Vagina (tissue), 2 donors: ENCODE measurements around the gene NXF1.

Source experiments
- CTCF ChIP-seq, 3 experiments: fragments of 450-650 bp in 2 of 3; fragments of 200-600 bp in 1 of 3; sonication (generic) in 1 of 3; IDR thresholded peaks; one replicate each; pipeline ENCODE4 v1.5.1; 2017 to 2019; ENCODE audit warnings: antibody characterized with exemption in 3 of 3, mild to moderate bottlenecking in 2 of 3, moderate library complexity in 2 of 3
- POLR2A ChIP-seq, 2 donors: fragments of 450-650 bp; IDR thresholded peaks; one replicate each; pipeline ENCODE4 v1.6.1; 2017; ENCODE audit warnings: antibody characterized with exemption in 2 of 2, mild to moderate bottlenecking in 2 of 2, moderate library complexity in 2 of 2
- POLR2AphosphoS5 ChIP-seq, 2 donors: sonication (generic); formaldehyde crosslinking; IDR thresholded peaks; one replicate each; pipeline ENCODE4 v1.9.0; 2017; ENCODE audit warnings: antibody characterized with exemption in 2 of 2, mild to moderate bottlenecking in 2 of 2, low read depth in 1 of 2; ENCODE audit not compliant: insufficient read depth in 1 of 2

GRCh38 chr11:62853279-62853965 is 48.2 kb upstream of the NXF1 start:
- TF ChIP-seq CTCF (IDR thresholded peaks at IDR 0.05), result no peak
- TF ChIP-seq POLR2AphosphoS5 (IDR thresholded peaks at IDR 0.05; ENCODE audit: insufficient read depth in 1 of 2, low read depth in 1 of 2), result no peak
- no peak for TF ChIP-seq POLR2A (IDR thresholded peaks at IDR 0.05)
